SK-N-SH treated with all-trans-retinoic acid at 6 μM for 48 hours (cell line): Measurements from ENCODE around the gene IER2.

Experiments
- ATAC-seq: fragments of 200-7000 bp; cut with Tn5 transposase; 3 replicates; pipeline ENCODE4 v1.9.1; 2020; ENCODE audit warnings: mild to moderate bottlenecking, moderate library complexity
- ARNTL ChIP-seq: fragments of 450-650 bp; formaldehyde crosslinking; IDR thresholded peaks from 2 replicates; pipeline ENCODE4 v1.5.0; 2020; ENCODE audit warnings: low read depth, mild to moderate bottlenecking, moderate library complexity, borderline replicate concordance
- BACH2 ChIP-seq: fragments of 250-450 bp; sonication (Bioruptor Pico); IDR thresholded peaks from 2 replicates; pipeline ENCODE4 v1.9.0; 2021; ENCODE audit warnings: mild to moderate bottlenecking, borderline replicate concordance
- CREB5 ChIP-seq: fragments of 250-450 bp; sonication (Bioruptor Pico); IDR thresholded peaks from 2 replicates; pipeline ENCODE4 v1.5.1; 2020; ENCODE audit warnings: low read depth, mild to moderate bottlenecking, moderate library complexity
- CSDC2 ChIP-seq: fragments of 250-450 bp; sonication (Bioruptor Pico); IDR thresholded peaks from 2 replicates; pipeline ENCODE4 v1.5.0; 2020; ENCODE audit warnings: mild to moderate bottlenecking, moderate library complexity
- CSRNP3 ChIP-seq: fragments of 250-450 bp; sonication (Bioruptor Pico); IDR thresholded peaks from 2 replicates; pipeline ENCODE4 v1.5.1; 2021; ENCODE audit warnings: mild to moderate bottlenecking, moderate library complexity
- ESRRG ChIP-seq: fragments of 250-450 bp; sonication (Bioruptor Pico); IDR thresholded peaks from 2 replicates; pipeline ENCODE4 v1.6.1; 2021; ENCODE audit warnings: mild to moderate bottlenecking
- GLIS3 ChIP-seq: fragments of 250-450 bp; sonication (Bioruptor Pico); IDR thresholded peaks from 2 replicates; pipeline ENCODE4 v1.5.0; 2020; ENCODE audit warnings: mild to moderate bottlenecking, moderate library complexity
- ISL1 ChIP-seq: fragments of 250-450 bp; sonication (Bioruptor Pico); IDR thresholded peaks from 2 replicates; pipeline ENCODE4 v2.1.2; 2022; ENCODE audit warnings: mild to moderate bottlenecking, moderate library complexity
- OSR1 ChIP-seq: fragments of 250-450 bp; sonication (Bioruptor Pico); IDR thresholded peaks from 2 replicates; pipeline ENCODE4 v1.8.0; 2022; ENCODE audit warnings: moderate library complexity, mild to moderate bottlenecking, inconsistent platforms
- PATZ1 ChIP-seq: fragments of 250-450 bp; sonication (Bioruptor Pico); IDR thresholded peaks from 2 replicates; pipeline ENCODE4 v1.8.0; 2020; ENCODE audit warnings: mild to moderate bottlenecking, moderate library complexity, borderline replicate concordance
- POU6F1 ChIP-seq: fragments of 250-450 bp; sonication (Bioruptor Pico); IDR thresholded peaks from 2 replicates; pipeline ENCODE4 v1.8.0; 2021; ENCODE audit warnings: low read depth, mild to moderate bottlenecking, moderate library complexity, borderline replicate concordance
- PPARA ChIP-seq: fragments of 250-450 bp; sonication (Bioruptor Pico); IDR thresholded peaks from 2 replicates; pipeline ENCODE4 v1.5.0; 2020; ENCODE audit warnings: mild to moderate bottlenecking, borderline replicate concordance
- RARB ChIP-seq: fragments of 250-450 bp; sonication (Bioruptor Pico); IDR thresholded peaks from 2 replicates; pipeline ENCODE4 v1.8.0; 2021; ENCODE audit warnings: mild to moderate bottlenecking, moderate library complexity
- SNAI2 ChIP-seq: fragments of 250-450 bp; sonication (Bioruptor Pico); IDR thresholded peaks from 2 replicates; pipeline ENCODE4 v1.5.0; 2020; ENCODE audit warnings: mild to moderate bottlenecking, moderate library complexity
- TCF4 ChIP-seq: fragments of 250-450 bp; sonication (Bioruptor Pico); IDR thresholded peaks from 2 replicates; pipeline ENCODE4 v1.8.0; 2021; ENCODE audit warnings: mild to moderate bottlenecking, moderate library complexity, borderline replicate concordance
- TOX ChIP-seq: fragments of 250-450 bp; sonication (Bioruptor Pico); IDR thresholded peaks from 2 replicates; pipeline ENCODE4 v1.8.0; 2021; ENCODE audit warnings: mild to moderate bottlenecking, moderate library complexity, borderline replicate concordance
- TSHZ2 ChIP-seq: fragments of 250-450 bp; sonication (Bioruptor Pico); IDR thresholded peaks from 2 replicates; pipeline ENCODE4 v1.5.0; 2020; ENCODE audit warnings: mild to moderate bottlenecking, moderate library complexity
- ZC3H10 ChIP-seq: fragments of 250-450 bp; sonication (Bioruptor Pico); IDR thresholded peaks from 2 replicates; pipeline ENCODE4 v1.5.1; 2021; ENCODE audit warnings: mild to moderate bottlenecking, moderate library complexity
- ZFP3 ChIP-seq: fragments of 250-450 bp; sonication (Bioruptor Pico); IDR thresholded peaks from 2 replicates; pipeline ENCODE4 v1.5.0; 2020; ENCODE audit warnings: mild to moderate bottlenecking, moderate library complexity
- ZFP30 ChIP-seq: fragments of 450-650 bp; formaldehyde crosslinking; IDR thresholded peaks from 2 replicates; pipeline ENCODE4 v1.5.0; 2022; ENCODE audit warnings: mild to moderate bottlenecking, moderate library complexity
- ZNF565 ChIP-seq: fragments of 450-650 bp; formaldehyde crosslinking; conservative IDR thresholded peaks from 2 replicates; pipeline ENCODE4 v1.5.0; 2020; ENCODE audit warnings: low read depth, mild to moderate bottlenecking, moderate library complexity
- ZNF70 ChIP-seq: fragments of 450-650 bp; formaldehyde crosslinking; IDR thresholded peaks from 2 replicates; pipeline ENCODE4 v1.5.0; 2020; ENCODE audit warnings: mild to moderate bottlenecking, moderate library complexity
- ZNF8 ChIP-seq: fragments of 450-650 bp; formaldehyde crosslinking; IDR thresholded peaks from 2 replicates; pipeline ENCODE4 v1.5.0; 2020; ENCODE audit warnings: mild to moderate bottlenecking, moderate library complexity

IER2 gene

GRCh38 chr19:13134626-13135025 lies 15.6 kb upstream of the IER2 start:
- ATAC-seq = no peak
- TF ChIP-seq ZNF70 (CRISPR knock-in tag) (no peak), ZC3H10 (CRISPR knock-in tag) (no peak), ISL1 (CRISPR knock-in tag) (no peak), TOX (no peak), OSR1 (CRISPR knock-in tag) (no peak), CSDC2 (no peak), ZNF8 (CRISPR knock-in tag) (no peak), PATZ1 (CRISPR knock-in tag) (no peak), PPARA (CRISPR knock-in tag) (no peak), RARB (no peak), SNAI2 (CRISPR knock-in tag) (no peak), ZFP30 (no peak), BACH2 (CRISPR knock-in tag) (no peak), TSHZ2 (no peak), GLIS3 (CRISPR knock-in tag) (no peak), CREB5 (no peak), TCF4 (CRISPR knock-in tag) (no peak), CSRNP3 (CRISPR knock-in tag) (no peak), POU6F1 (no peak)

- no peak for ATAC-seq
- TF ChIP-seq ESRRG (CRISPR knock-in tag) = no peak
- no peak for TF ChIP-seq BACH2 (CRISPR knock-in tag)
- TF ChIP-seq OSR1 (CRISPR knock-in tag) = no peak
- TF ChIP-seq RARB = no peak
- TF ChIP-seq ZNF8 (CRISPR knock-in tag) = no peak
- TF ChIP-seq ARNTL (CRISPR knock-in tag) = no peak
- no peak for TF ChIP-seq ISL1 (CRISPR knock-in tag)
- no peak for TF ChIP-seq ZNF70 (CRISPR knock-in tag)
- no peak for TF ChIP-seq CSDC2
- TF ChIP-seq TSHZ2 = no peak
- no peak for TF ChIP-seq PPARA (CRISPR knock-in tag)
- no peak for TF ChIP-seq GLIS3 (CRISPR knock-in tag)
- no peak for TF ChIP-seq ZFP30
- TF ChIP-seq ZNF565 (CRISPR knock-in tag) = no peak
- TF ChIP-seq ZFP3 (CRISPR knock-in tag) = no peak
- no peak for TF ChIP-seq PATZ1 (CRISPR knock-in tag)
- TF ChIP-seq TOX = no peak
- no peak for TF ChIP-seq ZC3H10 (CRISPR knock-in tag)
- TF ChIP-seq SNAI2 (CRISPR knock-in tag) = no peak
These were observed 14.8 kb upstream of the IER2 start for GRCh38 chr19:13135068-13136062.
